ENCODE data around the gene ARF6.
"Not testable (repeated sequence)": the region's sequence is repeated elsewhere in the genome, so short reads cannot be mapped to it uniquely, and the experiment has no call there.

ARF6 gene

GRCh38 chr14:49909016-49909415, 16.1 kb downstream of the ARF6 start:
- no peak for DNase-seq

- no peak for DNase-seq
Measured at GRCh38 chr14:49915085-49915484, 22.2 kb downstream of the ARF6 start.

- no peak for DNase-seq
Measured at GRCh38 chr14:49918706-49919105, 25.8 kb downstream of the ARF6 start.

GRCh38 chr14:49919825-49920659, 27.2 kb downstream of the ARF6 start:
- no peak for DNase-seq

DNA sequence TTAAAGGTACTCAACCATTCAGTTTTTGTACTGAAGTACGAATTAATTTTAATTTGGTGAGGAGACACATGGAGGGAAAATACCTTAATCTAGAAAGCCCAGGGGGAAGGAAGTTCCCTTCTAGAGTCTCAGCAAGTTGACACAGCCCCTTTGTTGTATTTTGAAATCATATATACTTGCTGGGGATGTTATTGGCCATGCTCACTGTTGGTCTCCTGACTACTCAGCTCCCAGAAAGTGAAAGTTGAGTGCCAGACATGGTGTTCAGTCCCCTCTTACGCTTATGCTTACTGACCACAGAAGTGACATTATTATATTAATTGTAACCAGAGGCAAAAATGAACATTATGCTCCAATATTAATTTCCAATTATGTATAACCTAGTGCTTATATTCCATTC, 28.1 kb downstream of the ARF6 start:
- DNase-seq, result no peak

DNA sequence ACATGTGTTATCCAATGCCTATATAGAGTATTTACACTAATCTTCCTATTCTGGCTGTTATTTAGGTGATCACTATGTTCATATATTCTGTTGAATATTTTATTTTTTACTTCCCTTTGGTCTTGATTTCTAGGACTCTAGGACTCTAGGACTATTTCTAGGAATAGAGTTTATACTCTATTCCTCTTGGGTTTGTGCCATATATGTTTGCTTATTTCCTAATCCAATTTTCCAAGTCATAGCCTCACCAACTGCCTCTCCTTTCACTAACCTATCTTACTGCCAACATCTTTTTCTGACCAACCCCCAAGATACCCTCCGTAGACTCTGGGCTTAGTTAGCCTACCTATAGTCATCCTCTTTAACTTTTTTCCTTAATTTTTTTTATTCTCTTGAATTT, 28.5 kb downstream of the ARF6 start:
- no peak for DNase-seq

GRCh38 chr14:49923442-49923841, 30.6 kb downstream of the ARF6 start:
- DNase-seq, result no peak

DNA sequence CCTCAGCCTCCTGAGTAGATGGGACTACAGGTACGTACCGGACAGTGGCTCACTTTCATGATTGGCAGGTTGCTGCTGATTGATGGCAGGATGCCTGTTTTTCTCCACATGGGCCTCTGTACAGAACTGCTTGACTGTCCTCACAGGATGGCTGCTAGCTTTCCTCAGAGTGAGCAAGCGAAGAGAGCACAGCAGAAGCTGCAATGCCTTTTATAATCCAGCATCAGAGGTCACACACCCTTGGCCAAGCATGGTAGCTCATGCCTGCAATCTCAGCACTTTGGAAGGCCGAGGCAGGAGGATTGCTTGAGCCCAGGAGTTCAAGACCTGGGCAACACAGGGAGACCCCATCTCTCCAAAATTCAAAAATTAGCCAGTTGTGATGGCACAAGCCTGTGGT, 31.0 kb downstream of the ARF6 start:
- DNase-seq, result no peak

GRCh38 chr14:49924852-49925251, 32.0 kb downstream of the ARF6 start:
- no peak for DNase-seq

- DNase-seq, result no peak
Measured at GRCh38 chr14:49926803-49927202, 33.9 kb downstream of the ARF6 start.

GRCh38 chr14:49928015-49928414, 35.1 kb downstream of the ARF6 start:
- no peak for DNase-seq

- no peak for DNase-seq
Measured at GRCh38 chr14:49930720-49931119, 37.8 kb downstream of the ARF6 start.

- DNase-seq, result no peak
Measured at GRCh38 chr14:49931523-49931922, 38.6 kb downstream of the ARF6 start.

DNA sequence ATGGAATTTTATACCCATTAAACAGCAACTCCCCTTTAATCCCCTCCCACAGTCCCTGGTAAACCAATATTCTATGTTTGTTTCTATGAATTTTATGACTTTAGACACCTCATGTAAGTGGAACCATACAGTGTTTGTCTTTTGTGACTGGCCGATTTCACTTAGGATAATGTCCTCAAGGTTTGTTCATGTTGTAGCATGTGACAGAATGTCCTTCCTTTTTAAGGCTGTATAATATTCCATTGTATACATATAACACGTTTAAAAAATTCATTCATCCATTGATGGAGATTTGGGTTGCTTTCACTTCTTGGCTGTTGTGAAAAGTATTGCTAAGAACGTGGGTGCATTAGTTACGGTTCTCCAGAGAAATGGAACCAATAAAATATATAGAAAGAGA, 40.2 kb downstream of the ARF6 start:
- DNase-seq, result no peak

DNA sequence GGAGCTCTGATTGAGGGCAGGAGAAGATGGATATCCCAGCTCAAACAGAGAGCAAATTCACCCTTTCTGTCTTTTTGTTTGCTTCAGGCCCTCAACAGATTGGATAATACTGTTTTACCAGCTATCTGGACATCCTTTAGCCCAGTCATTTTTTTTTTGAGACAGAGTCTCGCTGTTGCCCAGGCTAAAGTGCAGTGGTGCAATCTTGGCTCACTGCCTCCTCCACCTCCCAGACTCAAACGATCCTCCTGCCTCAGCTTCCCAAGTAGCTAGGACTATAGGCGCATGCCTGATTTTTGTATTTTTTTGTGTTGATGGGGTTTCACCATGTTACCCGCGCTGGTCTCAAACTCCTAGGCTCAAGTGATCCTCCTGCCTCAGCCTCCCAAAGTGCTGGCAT, 40.8 kb downstream of the ARF6 start:
- DNase-seq, result no peak

GRCh38 chr14:49934646-49935045, 41.8 kb downstream of the ARF6 start:
- no peak for DNase-seq

GRCh38 chr14:49935526-49935925, 42.6 kb downstream of the ARF6 start:
- no peak for DNase-seq

- DNase-seq, result not testable (repeated sequence)
Measured at GRCh38 chr14:49936246-49936645, 43.4 kb downstream of the ARF6 start.

GRCh38 chr14:49936882-49937281, 44.0 kb downstream of the ARF6 start:
- not testable (repeated sequence) for DNase-seq

- DNase-seq, result not testable (repeated sequence)
Measured at GRCh38 chr14:49939215-49939614, 46.3 kb downstream of the ARF6 start.

DNA sequence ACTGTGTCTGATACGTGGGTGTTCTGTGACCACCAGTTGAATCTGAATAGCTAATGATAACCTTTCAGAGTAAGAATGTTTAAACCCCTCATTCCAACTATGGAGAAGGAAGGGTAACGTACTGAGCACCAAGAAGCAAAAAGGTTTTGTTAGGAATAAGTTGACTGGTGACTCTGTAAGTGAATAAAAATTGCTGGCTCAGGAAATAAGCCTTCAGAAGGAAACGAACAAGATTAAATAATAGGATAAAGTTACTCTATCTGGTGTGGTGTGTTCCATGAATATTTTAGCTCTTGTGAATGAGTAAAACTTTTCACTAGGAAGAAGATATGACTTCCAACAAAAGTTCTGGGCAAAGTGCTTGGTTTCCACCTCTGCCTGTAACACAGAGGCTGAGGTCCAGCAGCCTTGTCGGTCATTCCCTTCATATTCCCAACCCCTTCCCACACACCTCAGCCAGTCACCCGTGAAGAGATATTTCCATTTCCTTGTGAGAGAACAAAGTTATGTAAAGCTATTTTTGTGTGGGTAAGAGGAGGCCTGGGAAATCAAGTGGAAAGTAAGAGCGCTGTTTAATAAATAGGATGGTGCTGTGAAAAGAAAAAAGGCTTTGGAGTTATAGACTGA, 47.1 kb downstream of the ARF6 start:
- no peak for DNase-seq

GRCh38 chr14:49940808-49941421, 48.0 kb downstream of the ARF6 start:
- DNase-seq, result no peak

- DNase-seq, result no peak
Measured at GRCh38 chr14:49942090-49942489, 49.2 kb downstream of the ARF6 start.

DNA sequence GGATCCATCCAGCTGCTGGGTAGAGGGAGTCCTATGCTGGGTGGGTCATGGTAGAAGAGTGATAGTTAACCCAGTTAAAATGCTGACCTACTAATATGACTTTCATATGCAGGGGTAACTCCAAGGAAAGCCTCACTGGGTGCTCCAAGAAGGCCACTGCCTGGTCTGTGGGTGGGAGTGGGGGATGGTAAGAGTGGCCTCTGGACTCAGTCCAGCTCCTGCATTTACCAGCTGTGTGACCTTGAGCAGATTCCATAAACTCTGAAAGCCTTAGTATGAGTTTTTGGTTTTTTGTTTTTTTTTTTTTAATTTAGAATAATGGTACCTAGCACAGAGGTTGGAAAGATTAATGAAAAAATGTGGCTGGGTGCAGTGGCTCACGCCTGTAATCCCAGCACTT, 51.6 kb downstream of the ARF6 start:
- no peak for DNase-seq

Data from GDM1 (cell line).